ENCODE data around the gene HS6ST2.

Gene HS6ST2

DNA sequence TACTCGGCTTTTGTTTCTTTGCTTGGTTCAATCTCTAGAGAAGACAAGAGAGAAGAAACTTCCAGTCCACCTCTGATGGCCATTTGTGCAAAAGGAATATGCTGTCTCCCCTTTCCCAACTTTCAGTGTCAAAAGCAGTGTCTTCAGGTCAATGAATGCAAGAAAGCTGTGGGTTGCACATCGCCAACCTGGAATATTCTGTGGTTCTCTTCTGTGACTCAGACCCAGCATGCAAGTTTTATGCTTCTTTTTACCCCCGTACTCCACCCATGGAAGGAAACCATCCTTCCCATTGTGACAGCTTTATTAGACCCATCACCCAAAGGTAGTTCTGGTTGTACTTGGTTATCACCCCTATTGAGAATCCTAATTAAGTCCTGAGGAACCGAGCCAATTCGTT, 334.0 kb downstream of the HS6ST2 start:
- Histone ChIP-seq H3K23ac (ENCODE audit: low read depth, low read length, poor library complexity) (no peak overlapping the region), H4K91ac (ENCODE audit: low read depth, low read length, poor library complexity) (no peak overlapping the region), H2BK120ac (ENCODE audit: low read depth, low read length) (no peak overlapping the region), H3K4me2 (ENCODE audit: insufficient read depth, low read length, poor library complexity, severe bottlenecking) (no peak overlapping the region), H3K18ac (ENCODE audit: low read length) (no peak overlapping the region), H3K4me3 (ENCODE audit: low read length in 2 of 2) (no peak overlapping the region), H2AK5ac (ENCODE audit: low read depth, low read length) (no peak overlapping the region), H3K27me3 (ENCODE audit: control insufficient read depth in 3 of 3, insufficient read depth in 3 of 3, low read depth in 1 of 3, low read length in 3 of 3) (peaks cover 0 to 14% (median 0%) of the 10 kb centered on the region in 3 experiments), H2BK5ac (ENCODE audit: low read length) (no peak overlapping the region), H2AFZ (ENCODE audit: low read length) (no peak overlapping the region), H3K4me1 (ENCODE audit: control insufficient read depth in 2 of 2, insufficient read depth in 1 of 2, low read depth in 1 of 2, low read length in 2 of 2) (no peaks in the 10 kb centered on the region), H2BK15ac (ENCODE audit: low read length) (no peak overlapping the region), H3K79me1 (ENCODE audit: low read depth, low read length) (no peaks in the 10 kb centered on the region), H3K9me3 (replicated peaks in 1 of 2; ENCODE audit: control insufficient read depth in 2 of 2, insufficient read depth in 1 of 2, low read depth in 1 of 2, low read length in 2 of 2) (no peaks in the 10 kb centered on the region), H3K14ac (ENCODE audit: low read length) (no peak overlapping the region), H3K36me3 (replicated peaks in 1 of 2; ENCODE audit: control insufficient read depth in 2 of 2, insufficient read depth in 2 of 2, low read length in 2 of 2) (peaks cover 0 to 3% of the 10 kb centered on the region in 2 donors), H2BK12ac (ENCODE audit: low read length) (no peak overlapping the region), H3K9ac (ENCODE audit: low read depth, low read length, poor library complexity) (no peak overlapping the region), H4K8ac (ENCODE audit: low read depth, low read length) (no peak overlapping the region), H3K27ac (replicated peaks; ENCODE audit: low read length) (no peak overlapping the region), H3K4ac (ENCODE audit: low read length) (no peak overlapping the region)
- WGBS, 2 donors (ENCODE audit: extremely low coverage in 2 of 2, insufficient read length in 2 of 2, insufficient replicate concordance in 1 of 2) = no CpG with 5 or more reads among the region's 5 CpGs
- no peak for DNase-seq (ENCODE audit: low spot score)

DNA sequence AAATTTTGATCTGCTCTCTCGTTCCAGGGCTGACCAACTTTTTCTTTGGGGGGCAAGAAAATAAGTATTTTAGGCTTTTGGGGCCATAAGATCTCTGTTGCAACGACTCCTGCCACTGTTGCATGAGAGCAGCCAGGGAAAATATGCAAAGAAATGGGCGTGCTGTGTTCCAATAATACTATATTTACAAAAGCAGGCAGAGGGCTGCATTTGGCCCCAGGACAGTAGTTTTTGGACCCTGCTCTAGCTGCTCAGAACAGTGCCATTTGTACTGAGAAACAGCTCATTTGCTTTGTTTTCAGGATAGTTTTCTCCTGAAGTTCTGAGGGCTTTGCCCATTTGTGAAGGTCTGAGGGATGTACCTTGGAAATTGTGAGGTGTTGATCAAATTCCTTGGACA, 334.5 kb downstream of the HS6ST2 start:
- Histone ChIP-seq H3K27me3 (ENCODE audit: control insufficient read depth in 3 of 3, insufficient read depth in 3 of 3, low read depth in 1 of 3, low read length in 3 of 3) (peaks cover 0 to 19% (median 0%) of the 10 kb centered on the region in 3 experiments), H3K18ac (ENCODE audit: low read length) (no peak overlapping the region), H4K91ac (ENCODE audit: low read depth, low read length, poor library complexity) (no peak overlapping the region), H3K23ac (ENCODE audit: low read depth, low read length, poor library complexity) (no peak overlapping the region), H2AFZ (ENCODE audit: low read length) (no peak overlapping the region), H3K36me3 (replicated peaks in 1 of 2; ENCODE audit: control insufficient read depth in 2 of 2, insufficient read depth in 2 of 2, low read length in 2 of 2) (peaks cover 0 to 3% of the 10 kb centered on the region in 2 donors), H2BK15ac (ENCODE audit: low read length) (no peak overlapping the region), H3K79me1 (ENCODE audit: low read depth, low read length) (no peaks in the 10 kb centered on the region), H4K8ac (ENCODE audit: low read depth, low read length) (no peak overlapping the region), H3K9ac (ENCODE audit: low read depth, low read length, poor library complexity) (no peak overlapping the region), H2AK5ac (ENCODE audit: low read depth, low read length) (no peak overlapping the region), H2BK5ac (ENCODE audit: low read length) (no peak overlapping the region), H2BK120ac (ENCODE audit: low read depth, low read length) (no peak overlapping the region), H3K27ac (replicated peaks; ENCODE audit: low read length) (no peak overlapping the region), H3K4me3 (ENCODE audit: low read length in 2 of 2) (no peak overlapping the region), H3K14ac (ENCODE audit: low read length) (no peak overlapping the region), H3K4ac (ENCODE audit: low read length) (no peak overlapping the region), H2BK12ac (ENCODE audit: low read length) (no peak overlapping the region), H3K4me1 (ENCODE audit: control insufficient read depth in 2 of 2, insufficient read depth in 1 of 2, low read depth in 1 of 2, low read length in 2 of 2) (no peaks in the 10 kb centered on the region), H3K9me3 (replicated peaks in 1 of 2; ENCODE audit: control insufficient read depth in 2 of 2, insufficient read depth in 1 of 2, low read depth in 1 of 2, low read length in 2 of 2) (no peaks in the 10 kb centered on the region), H3K4me2 (ENCODE audit: insufficient read depth, low read length, poor library complexity, severe bottlenecking) (no peak overlapping the region)
- DNase-seq (ENCODE audit: low spot score) = no peak
- no CpG with 5 or more reads among the region's 3 CpGs for WGBS, 2 donors (ENCODE audit: extremely low coverage in 2 of 2, insufficient read length in 2 of 2, insufficient replicate concordance in 1 of 2)

DNA sequence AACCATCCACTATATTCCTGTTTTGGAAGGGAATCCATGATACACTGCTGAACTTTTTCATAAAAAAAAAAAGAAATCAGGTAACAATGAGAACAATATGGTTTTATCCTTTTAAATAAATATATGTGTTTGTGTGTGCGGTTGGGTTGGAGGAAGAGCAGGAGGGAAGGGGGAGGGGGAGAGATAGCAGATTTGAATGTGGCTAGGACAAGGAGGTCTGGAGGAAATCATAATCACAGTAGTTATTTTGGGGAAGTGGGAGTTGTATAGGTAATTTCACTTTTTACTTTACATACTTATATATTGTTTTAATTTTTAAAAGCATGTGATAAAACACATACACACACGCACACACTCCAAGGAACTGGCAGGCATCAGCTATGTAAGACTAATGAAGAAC, 335.1 kb downstream of the HS6ST2 start:
- H2BK15ac ChIP-seq (ENCODE audit: low read length) = no peak overlapping the region
- no peak for DNase-seq (ENCODE audit: low spot score)

DNA sequence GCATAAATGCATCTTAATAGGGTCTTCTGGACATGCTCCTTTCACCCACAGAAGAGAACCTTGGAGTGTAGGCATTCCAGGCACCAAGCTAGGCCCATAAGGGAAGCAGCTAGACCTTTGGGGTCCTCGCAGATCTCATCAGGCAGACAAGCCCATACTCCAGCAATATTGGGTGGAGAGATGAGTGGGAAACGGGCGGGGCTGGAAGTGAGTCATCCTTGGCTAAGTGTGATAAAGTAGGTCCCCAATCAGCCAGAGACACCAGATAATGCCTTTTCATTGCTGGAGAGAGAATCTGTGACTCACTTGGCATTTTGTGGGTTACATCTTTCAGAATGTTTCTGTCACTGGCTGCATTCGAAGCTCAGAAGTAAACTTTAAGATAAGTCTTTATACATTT, 336.3 kb downstream of the HS6ST2 start:
- Histone ChIP-seq H3K4me1 (ENCODE audit: control insufficient read depth in 2 of 2, insufficient read depth in 1 of 2, low read depth in 1 of 2, low read length in 2 of 2) (no peaks in the 10 kb centered on the region), H4K91ac (ENCODE audit: low read depth, low read length, poor library complexity) (no peak overlapping the region), H4K8ac (ENCODE audit: low read depth, low read length) (no peak overlapping the region), H3K4me2 (ENCODE audit: insufficient read depth, low read length, poor library complexity, severe bottlenecking) (no peak overlapping the region), H3K18ac (ENCODE audit: low read length) (no peak overlapping the region), H3K9me3 (replicated peaks in 1 of 2; ENCODE audit: control insufficient read depth in 2 of 2, insufficient read depth in 1 of 2, low read depth in 1 of 2, low read length in 2 of 2) (no peaks in the 10 kb centered on the region), H3K14ac (ENCODE audit: low read length) (no peak overlapping the region), H3K4ac (ENCODE audit: low read length) (no peak overlapping the region), H2BK12ac (ENCODE audit: low read length) (no peak overlapping the region), H3K23ac (ENCODE audit: low read depth, low read length, poor library complexity) (no peak overlapping the region), H2BK15ac (ENCODE audit: low read length) (no peak overlapping the region), H3K27ac (replicated peaks; ENCODE audit: low read length) (no peak overlapping the region), H3K4me3 (ENCODE audit: low read length in 2 of 2) (no peak overlapping the region), H2AFZ (ENCODE audit: low read length) (no peak overlapping the region), H3K79me1 (ENCODE audit: low read depth, low read length) (no peaks in the 10 kb centered on the region), H3K9ac (ENCODE audit: low read depth, low read length, poor library complexity) (no peak overlapping the region), H3K36me3 (replicated peaks in 1 of 2; ENCODE audit: control insufficient read depth in 2 of 2, insufficient read depth in 2 of 2, low read length in 2 of 2) (no peaks in the 10 kb centered on the region), H2AK5ac (ENCODE audit: low read depth, low read length) (no peak overlapping the region), H2BK5ac (ENCODE audit: low read length) (no peak overlapping the region), H2BK120ac (ENCODE audit: low read depth, low read length) (no peak overlapping the region), H3K27me3 (ENCODE audit: control insufficient read depth in 3 of 3, insufficient read depth in 3 of 3, low read depth in 1 of 3, low read length in 3 of 3) (peaks cover 0 to 20% (median 0%) of the 10 kb centered on the region in 3 experiments)
- no CpG with 5 or more reads among the region's 4 CpGs for WGBS, 2 donors (ENCODE audit: extremely low coverage in 2 of 2, insufficient read length in 2 of 2, insufficient replicate concordance in 1 of 2)
- no peak for DNase-seq (ENCODE audit: low spot score)

More for the DNA sequence above, 335.1 kb downstream of the HS6ST2 start:
- Histone ChIP-seq H3K18ac (ENCODE audit: low read length) (no peak overlapping the region), H3K14ac (ENCODE audit: low read length) (no peak overlapping the region), H4K91ac (ENCODE audit: low read depth, low read length, poor library complexity) (no peak overlapping the region), H3K9ac (ENCODE audit: low read depth, low read length, poor library complexity) (no peak overlapping the region), H3K4me1 (ENCODE audit: control insufficient read depth in 2 of 2, insufficient read depth in 1 of 2, low read depth in 1 of 2, low read length in 2 of 2) (no peaks in the 10 kb centered on the region), H3K36me3 (replicated peaks in 1 of 2; ENCODE audit: control insufficient read depth in 2 of 2, insufficient read depth in 2 of 2, low read length in 2 of 2) (peaks cover 0 to 3% of the 10 kb centered on the region in 2 donors), H3K9me3 (replicated peaks in 1 of 2; ENCODE audit: control insufficient read depth in 2 of 2, insufficient read depth in 1 of 2, low read depth in 1 of 2, low read length in 2 of 2) (no peaks in the 10 kb centered on the region), H3K23ac (ENCODE audit: low read depth, low read length, poor library complexity) (no peak overlapping the region), H2BK120ac (ENCODE audit: low read depth, low read length) (no peak overlapping the region), H3K4me3 (ENCODE audit: low read length in 2 of 2) (no peak overlapping the region), H3K4me2 (ENCODE audit: insufficient read depth, low read length, poor library complexity, severe bottlenecking) (no peak overlapping the region), H3K27ac (replicated peaks; ENCODE audit: low read length) (no peak overlapping the region), H3K79me1 (ENCODE audit: low read depth, low read length) (no peaks in the 10 kb centered on the region), H4K8ac (ENCODE audit: low read depth, low read length) (no peak overlapping the region), H2BK12ac (ENCODE audit: low read length) (no peak overlapping the region), H3K4ac (ENCODE audit: low read length) (no peak overlapping the region), H3K27me3 (ENCODE audit: control insufficient read depth in 3 of 3, insufficient read depth in 3 of 3, low read depth in 1 of 3, low read length in 3 of 3) (peaks cover 0 to 20% (median 0%) of the 10 kb centered on the region in 3 experiments), H2AFZ (ENCODE audit: low read length) (no peak overlapping the region), H2BK5ac (ENCODE audit: low read length) (no peak overlapping the region), H2AK5ac (ENCODE audit: low read depth, low read length) (no peak overlapping the region)
- no CpG with 5 or more reads among the region's 2 CpGs for WGBS, 2 donors (ENCODE audit: extremely low coverage in 2 of 2, insufficient read length in 2 of 2, insufficient replicate concordance in 1 of 2)

All from neuronal stem cell (in vitro differentiated cells).